SK-N-MC (cell line): ENCODE data around the gene NOS1AP.

Experiments used
- DNase-seq: peaks from one replicate; pipeline ENCODE4 v3.0.0-alpha.2; 2011; ENCODE audit warnings: low read depth, low spot score
- H3K27ac ChIP-seq: fragments of 200-600 bp; sonication (generic); 2 replicates; pipeline ENCODE4 v1.5.1; 2016; ENCODE audit warnings: mixed run types
- H3K36me3 ChIP-seq: fragments of 200-600 bp; sonication (generic); 2 replicates; pipeline ENCODE4 v1.6.1; 2017; ENCODE audit warnings: antibody characterized with exemption, low read length, mixed read lengths; ENCODE audit not compliant: insufficient read depth
- H3K4me3 ChIP-seq: fragments of 200-600 bp; sonication (generic); 2 replicates; pipeline ENCODE4 v1.5.1; 2016
- H3K9ac ChIP-seq: fragments of 200-600 bp; sonication (generic); 2 replicates; pipeline ENCODE4 v1.8.0; 2017; ENCODE audit warnings: mixed run types, mixed read lengths; ENCODE audit not compliant: insufficient read length
- H3K9me3 ChIP-seq: fragments of 200-600 bp; sonication (generic); 2 replicates; pipeline ENCODE4 v1.6.1; 2017; ENCODE audit warnings: low read depth, mild to moderate bottlenecking, antibody characterized with exemption, low read length, moderate library complexity, mixed read lengths
- EZH2 ChIP-seq: fragments of 200-600 bp; sonication (generic); IDR thresholded peaks from one replicate; pipeline ENCODE4 v1.6.1; 2017; ENCODE audit warnings: antibody characterized with exemption
- FOXP2 ChIP-seq: optimal IDR thresholded peaks from 2 replicates; pipeline ENCODE3; 2011; ENCODE audit warnings: mild to moderate bottlenecking, moderate library complexity; ENCODE audit not compliant: insufficient read depth; ENCODE audit errors: extremely low read length, control extremely low read depth
- POLR2AphosphoS5 ChIP-seq: IDR thresholded peaks from 2 replicates; pipeline ENCODE4 v1.6.1; 2012; ENCODE audit warnings: mild to moderate bottlenecking, low read depth, low read length, borderline replicate concordance

NOS1AP gene

GRCh38 chr1:162182090-162182489, 112.6 kb downstream of the NOS1AP start:
- H3K27ac ChIP-seq, result no peak overlapping the region
- no peaks in the 10 kb centered on the region for H3K9me3 ChIP-seq
- H3K4me3 ChIP-seq, result no peak overlapping the region
- no peak for DNase-seq
- H3K9ac ChIP-seq, result no peak overlapping the region
- TF ChIP-seq POLR2AphosphoS5 (no peak), EZH2 (no peak), FOXP2 (no peak)
- no peaks in the 10 kb centered on the region for H3K36me3 ChIP-seq

DNA sequence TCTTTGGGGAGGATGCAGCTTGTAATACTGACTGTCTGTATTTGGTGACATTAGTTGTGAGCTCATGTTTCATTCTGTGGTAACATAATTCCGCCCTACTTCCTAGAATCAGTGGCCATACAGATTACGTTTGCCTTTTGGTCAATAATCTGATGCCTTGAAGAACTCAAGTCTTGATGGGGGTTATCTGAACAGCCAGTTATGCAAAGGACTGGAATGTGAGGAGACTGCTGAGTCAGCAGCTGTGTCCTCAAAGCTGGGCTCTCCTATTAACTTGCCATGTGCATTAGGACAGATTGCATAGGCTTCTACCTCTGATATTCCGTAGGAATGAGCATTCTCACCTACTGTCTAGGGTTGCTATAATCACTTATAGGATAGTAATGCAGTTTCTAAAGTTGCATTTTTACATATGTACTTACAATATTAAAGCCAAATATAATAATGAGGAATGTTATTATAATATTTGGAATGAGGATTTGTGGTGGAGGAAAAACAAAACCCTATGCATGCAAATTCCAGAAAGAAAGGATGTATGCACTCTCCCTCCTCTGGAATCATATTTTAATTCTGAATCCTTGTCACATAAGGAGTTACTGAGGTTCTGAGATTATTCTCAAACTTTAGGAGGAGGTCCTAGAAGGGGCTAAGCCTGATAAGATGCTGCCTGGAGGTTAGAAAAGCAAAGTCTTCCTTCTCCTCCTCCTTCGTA, 116.0 kb downstream of the NOS1AP start:
- Histone ChIP-seq H3K9me3 (no peaks in the 10 kb centered on the region), H3K9ac (no peak overlapping the region), H3K36me3 (no peaks in the 10 kb centered on the region), H3K4me3 (no peak overlapping the region), H3K27ac (no peak overlapping the region)
- TF ChIP-seq EZH2 (no peak), POLR2AphosphoS5 (no peak), FOXP2 (no peak)
- no peak for DNase-seq

DNA sequence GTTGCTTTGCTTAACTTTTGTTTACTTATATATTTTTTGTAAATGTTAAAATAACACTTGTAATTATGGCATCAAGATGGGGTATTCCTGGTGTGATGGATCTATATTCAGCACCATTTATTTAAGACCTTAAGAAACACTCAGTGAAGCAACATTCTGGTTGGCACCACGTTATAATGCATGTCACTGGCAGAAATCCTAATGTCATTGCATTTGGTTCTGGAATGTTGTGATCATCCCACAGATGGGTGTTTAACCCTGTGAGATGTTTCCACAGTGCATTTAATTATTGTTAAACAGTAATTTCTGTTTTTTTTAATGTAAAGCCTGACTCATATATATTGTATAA, 116.5 kb downstream of the NOS1AP start:
- no peaks in the 10 kb centered on the region for H3K36me3 ChIP-seq
- DNase-seq, result no peak
- no peak overlapping the region for H3K4me3 ChIP-seq
- no peaks in the 10 kb centered on the region for H3K9me3 ChIP-seq
- TF ChIP-seq FOXP2 (no peak), POLR2AphosphoS5 (no peak), EZH2 (no peak)
- H3K9ac ChIP-seq, result no peak overlapping the region
- no peak overlapping the region for H3K27ac ChIP-seq

DNA sequence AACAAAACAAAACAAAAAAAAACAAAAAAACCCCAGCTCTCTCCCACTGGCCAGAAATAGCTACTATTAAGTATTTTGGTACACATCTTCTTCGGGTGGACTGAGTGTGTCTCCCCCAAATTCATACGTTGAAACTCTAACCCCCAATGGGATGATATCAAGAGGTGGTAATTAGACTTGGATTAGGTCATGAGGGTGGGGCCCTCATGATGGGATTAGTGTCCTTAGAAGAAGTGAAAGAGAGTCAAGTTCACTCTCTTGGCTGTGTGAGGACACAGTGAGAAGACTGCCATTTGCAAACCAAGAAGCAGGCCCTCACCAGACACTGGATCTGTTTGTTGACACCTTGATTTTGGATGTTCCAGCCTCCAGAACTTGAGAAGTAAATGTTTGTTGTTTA, 116.9 kb downstream of the NOS1AP start:
- Histone ChIP-seq H3K9me3 (no peaks in the 10 kb centered on the region), H3K36me3 (no peaks in the 10 kb centered on the region), H3K4me3 (no peak overlapping the region), H3K27ac (no peak overlapping the region), H3K9ac (no peak overlapping the region)
- no peak for DNase-seq
- TF ChIP-seq EZH2 (no peak), FOXP2 (no peak), POLR2AphosphoS5 (no peak)

DNA sequence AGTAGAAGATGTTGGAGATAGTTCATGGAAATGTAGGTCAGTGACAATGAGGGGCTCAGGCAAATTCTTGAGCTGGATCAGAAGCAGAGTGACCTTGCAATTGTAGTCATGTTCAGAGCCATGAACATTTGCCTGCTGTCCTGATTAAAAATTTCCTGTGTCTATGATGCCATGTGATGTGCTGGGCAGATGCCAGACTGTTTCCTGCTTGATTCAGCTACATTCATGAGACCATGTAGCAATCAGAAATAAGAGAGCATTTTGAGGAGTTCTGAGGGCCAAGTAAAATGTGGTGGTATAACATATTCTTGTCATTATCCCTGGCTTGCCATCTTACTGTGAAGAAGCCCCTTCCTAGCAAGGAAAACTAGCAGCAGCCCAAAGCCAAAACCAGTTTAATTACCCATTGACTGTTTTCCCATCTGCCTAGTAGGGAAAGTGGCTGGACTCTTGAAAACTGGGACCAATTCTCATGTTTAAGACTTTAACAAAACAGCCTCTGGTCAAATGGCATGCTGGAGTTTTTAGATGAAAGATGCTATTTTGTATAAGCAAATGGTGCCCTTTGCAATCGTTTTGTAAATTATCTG, 118.3 kb downstream of the NOS1AP start:
- no peak overlapping the region for H3K9ac ChIP-seq
- DNase-seq, result no peak
- no peak overlapping the region for H3K27ac ChIP-seq
- TF ChIP-seq POLR2AphosphoS5 (no peak), FOXP2 (no peak), EZH2 (no peak)
- no peaks in the 10 kb centered on the region for H3K9me3 ChIP-seq
- H3K4me3 ChIP-seq, result no peak overlapping the region
- H3K36me3 ChIP-seq, result no peaks in the 10 kb centered on the region

DNA sequence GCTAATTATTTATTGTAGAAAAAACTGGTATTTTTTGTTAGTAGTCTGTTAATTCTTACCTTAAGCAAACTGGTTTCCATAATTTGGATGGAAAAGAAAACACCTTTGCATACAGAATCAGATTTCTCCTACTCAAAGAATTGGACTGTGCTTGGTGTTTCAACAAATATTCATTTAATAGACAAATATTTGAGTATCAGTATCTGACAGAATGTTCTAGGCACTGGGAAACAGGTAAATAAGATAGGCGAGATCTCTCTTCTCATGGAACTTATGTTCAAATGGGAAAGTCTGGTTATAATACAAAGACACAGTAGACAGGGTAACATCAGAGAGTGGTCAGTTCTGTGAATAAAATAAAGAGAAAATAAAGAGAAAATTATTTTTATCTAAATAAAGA, 119.9 kb downstream of the NOS1AP start:
- TF ChIP-seq POLR2AphosphoS5 (no peak), EZH2 (no peak), FOXP2 (no peak)
- Histone ChIP-seq H3K9ac (no peak overlapping the region), H3K36me3 (no peaks in the 10 kb centered on the region), H3K4me3 (no peak overlapping the region), H3K27ac (no peak overlapping the region), H3K9me3 (no peaks in the 10 kb centered on the region)
- no peak for DNase-seq

- Histone ChIP-seq H3K36me3 (no peaks in the 10 kb centered on the region), H3K4me3 (no peak overlapping the region), H3K27ac (no peak overlapping the region), H3K9me3 (no peaks in the 10 kb centered on the region), H3K9ac (no peak overlapping the region)
- no peak for TF ChIP-seq FOXP2
- no peak for TF ChIP-seq POLR2AphosphoS5
- no peak for TF ChIP-seq EZH2
- no peak for DNase-seq
Measured at GRCh38 chr1:162191396-162192305, 122.2 kb downstream of the NOS1AP start.

DNA sequence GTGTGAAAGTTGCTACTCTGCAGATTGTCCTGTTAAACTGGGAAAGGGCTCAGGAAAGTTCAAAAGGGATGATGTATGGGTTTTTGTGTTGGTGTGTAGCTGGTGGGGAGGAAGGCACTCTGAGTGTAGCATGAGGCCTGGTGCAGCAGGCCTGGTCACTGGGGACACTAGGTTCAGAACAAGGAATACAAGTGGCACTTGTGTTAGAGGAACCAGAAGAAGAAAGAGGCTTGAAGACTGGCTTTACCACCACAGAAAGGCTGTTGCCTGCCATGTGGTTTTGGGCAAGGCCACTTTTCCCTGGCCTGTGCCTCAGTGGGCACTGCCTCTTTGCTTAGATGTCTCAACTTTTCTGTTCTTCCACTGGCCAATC, 122.8 kb downstream of the NOS1AP start:
- H3K9me3 ChIP-seq, result no peaks in the 10 kb centered on the region
- no peak overlapping the region for H3K9ac ChIP-seq
- H3K27ac ChIP-seq, result no peak overlapping the region
- no peaks in the 10 kb centered on the region for H3K36me3 ChIP-seq
- TF ChIP-seq FOXP2 (no peak), EZH2 (no peak), POLR2AphosphoS5 (no peak)
- DNase-seq, result no peak
- no peak overlapping the region for H3K4me3 ChIP-seq
